Activated CD8-positive, alpha-beta T cell treated with anti-CD3 and anti-CD28 coated beads for 36 hours (primary cell): ENCODE data around the gene TGIF1. TPM values are rescaled to one million over a fixed set of nuclear protein-coding genes. Genes with fewer than 3 reads are reported as not detected.

Experiments
- ATAC-seq: fragments of 200-7000 bp; cut with Tn5 transposase; one replicate; pipeline ENCODE4 v1.10.0; 2021; ENCODE audit warnings: mild to moderate bottlenecking, moderate library complexity
- CTCF ChIA-PET: fragments of 350-600 bp; sonication (Branson Sonifier 250); formaldehyde crosslinking; loops from one replicate; lab custom pipeline; 2021; ENCODE audit warnings: antibody characterized with exemption; lab: Charles Lee
- POLR2A ChIA-PET: fragments of 350-600 bp; sonication (Branson Sonifier 250); formaldehyde crosslinking; loops from one replicate; lab custom pipeline; 2021; ENCODE audit warnings: antibody characterized with exemption; lab: Charles Lee
- DNase-seq: peaks from one replicate; pipeline ENCODE4 v3.0.0-alpha.2; 2020
- H3K27ac Mint-ChIP-seq: one replicate; pipeline ENCODE4 v1.8.0; 2021; ENCODE audit warnings: mild to moderate bottlenecking, mixed read lengths
- H3K27me3 Mint-ChIP-seq: one replicate; pipeline ENCODE4 v1.8.0; 2021; ENCODE audit warnings: mixed read lengths
- H3K36me3 Mint-ChIP-seq: one replicate; pipeline ENCODE4 v1.8.0; 2021; ENCODE audit warnings: low read depth, mixed read lengths
- H3K4me1 Mint-ChIP-seq: one replicate; pipeline ENCODE4 v1.8.0; 2021; ENCODE audit warnings: low read depth, mixed read lengths
- H3K4me3 Mint-ChIP-seq: one replicate; pipeline ENCODE4 v1.8.0; 2021; ENCODE audit warnings: mild to moderate bottlenecking, moderate library complexity, mixed read lengths
- H3K9me3 Mint-ChIP-seq: one replicate; pipeline ENCODE4 v1.8.0; 2021; ENCODE audit warnings: mixed read lengths
- CTCF ChIP-seq: fragments of 200-600 bp; IDR thresholded peaks from one replicate; pipeline ENCODE4 v1.8.0; 2022; ENCODE audit warnings: antibody characterized with exemption, mild to moderate bottlenecking
- intact Hi-C: fragments of 100-400 bp; cut with micrococcal nuclease; formaldehyde crosslinking; loops from one replicate; pipeline ENCODE4 v1.10.0; 2022
- total RNA-seq, 2 experiments: library from RNA; stranded (reverse); gene quantifications; one replicate each; pipeline ENCODE4 v1.2.3, GENCODE V29; 2021

The TGIF1 gene
- total RNA-seq, 2 experiments from 2014 or later: 33.3 to 34.5 TPM

GRCh38 chr18:3451183-3451988, 1.4 kb downstream of the TGIF1 start:
- Mint-ChIP-seq H3K36me3 (peaks cover 26% of the 10 kb centered on the region), H3K9me3 (no peaks in the 10 kb centered on the region), H3K4me3 (peak overlapping the region; percentile 94), H3K27ac (peak overlapping the region; percentile 99), H3K4me1 (peaks cover 45% of the 10 kb centered on the region), H3K27me3 (no peaks in the 10 kb centered on the region)
- ChIA-PET CTCF (interaction anchor here (0.8 to 5.3 kb wide), 10 partner anchors 8 to 214 kb away, joined by 3 to 50 read pairs (median 6); no protein-coding TSS in a partner anchor), POLR2A (interaction anchor here (0.5 to 2.8 kb wide), 17 partner anchors 61 to 796 kb away, joined by 3 to 33 read pairs (median 3); partner anchors contain the start of genes MYL12A, MYL12B and SMCHD1)
- peak; percentile 28 for ATAC-seq
- DNase-seq: peak; percentile 95
- TF ChIP-seq CTCF: no peak
- intact Hi-C loops: loop anchor here (2.0 to 5.0 kb wide), 4 partner anchors 143 to 216 kb away; partner anchors contain the start of gene MYL12B

GRCh38 chr18:3451989-3452749, 2.2 kb downstream of the TGIF1 start:
- POLR2A ChIA-PET: interaction anchor here (0.5 to 2.8 kb wide), 14 partner anchors 14 to 796 kb away, joined by 3 to 33 read pairs (median 4); partner anchors contain the start of gene MYL12B
- ATAC-seq (no peak), DNase-seq (peak; percentile 52)
- peaks cover 34% of the 10 kb centered on the region for H3K36me3 Mint-ChIP-seq
- intact Hi-C loops: loop anchor here (2.0 to 5.0 kb wide), 4 partner anchors 143 to 215 kb away; partner anchors contain the start of gene MYL12B
- no peaks in the 10 kb centered on the region for H3K9me3 Mint-ChIP-seq
- peak overlapping the region; percentile 99 for H3K27ac Mint-ChIP-seq
- peaks cover 43% of the 10 kb centered on the region for H3K4me1 Mint-ChIP-seq
- H3K4me3 Mint-ChIP-seq: peak overlapping the region; percentile 94
- no peaks in the 10 kb centered on the region for H3K27me3 Mint-ChIP-seq
- CTCF ChIA-PET: interaction anchor here (0.9 to 5.3 kb wide), 10 partner anchors 10 to 213 kb away, joined by 3 to 60 read pairs (median 18); no protein-coding TSS in a partner anchor
- TF ChIP-seq CTCF: no peak

- no peaks in the 10 kb centered on the region for H3K27me3 Mint-ChIP-seq
- ChIA-PET CTCF (interaction anchor here (1.2 to 5.3 kb wide), 10 partner anchors 10 to 213 kb away, joined by 4 to 60 read pairs (median 18); no protein-coding TSS in a partner anchor), POLR2A (interaction anchor here (0.7 to 2.8 kb wide), 11 partner anchors 13 to 390 kb away, joined by 3 to 33 read pairs (median 4); partner anchors contain the start of gene MYL12B)
- no peak for TF ChIP-seq CTCF
- ATAC-seq: no peak
- H3K4me3 Mint-ChIP-seq: peak overlapping the region; percentile 94
- peak overlapping the region; percentile 99 for H3K27ac Mint-ChIP-seq
- no peak for DNase-seq
- H3K4me1 Mint-ChIP-seq: peaks cover 45% of the 10 kb centered on the region
- peaks cover 40% of the 10 kb centered on the region for H3K36me3 Mint-ChIP-seq
- no peaks in the 10 kb centered on the region for H3K9me3 Mint-ChIP-seq
- intact Hi-C loops: loop anchor here (5.0 kb wide), 3 partner anchors 171 to 214 kb away; partner anchors contain the start of gene MYL12B
Observed at GRCh38 chr18:3452750-3453539, 3.0 kb downstream of the TGIF1 start.

GRCh38 chr18:3453540-3454364, 3.8 kb downstream of the TGIF1 start:
- H3K4me3 Mint-ChIP-seq: peak overlapping the region; percentile 94
- peak overlapping the region; percentile 99 for H3K27ac Mint-ChIP-seq
- TF ChIP-seq CTCF: no peak
- peak; percentile 8 for ATAC-seq
- H3K36me3 Mint-ChIP-seq: peaks cover 44% of the 10 kb centered on the region
- no peaks in the 10 kb centered on the region for H3K9me3 Mint-ChIP-seq
- H3K4me1 Mint-ChIP-seq: peaks cover 53% of the 10 kb centered on the region
- ChIA-PET CTCF (interaction anchor here (0.6 to 5.3 kb wide), 34 partner anchors 8 to 212 kb away, joined by 3 to 60 read pairs (median 6); no protein-coding TSS in a partner anchor), POLR2A (interaction anchor here (0.7 to 1.7 kb wide), 5 partner anchors 111 to 391 kb away, joined by 3 to 6 read pairs (median 4); no protein-coding TSS in a partner anchor)
- intact Hi-C loops: loop anchor here (5.0 kb wide), 3 partner anchors 171 to 214 kb away; partner anchors contain the start of gene MYL12B
- H3K27me3 Mint-ChIP-seq: no peaks in the 10 kb centered on the region
- peak; percentile 67 for DNase-seq
